Breast epithelium (tissue), 3 donors: ENCODE measurements around the gene KBTBD4.

Experiments used
- CTCF ChIP-seq, 3 donors: fragments of 450-650 bp; IDR thresholded peaks; one replicate each; pipeline ENCODE4 v1.5.1; 2016 to 2017; ENCODE audit warnings: antibody characterized with exemption in 3 of 3, mild to moderate bottlenecking in 3 of 3, moderate library complexity in 3 of 3
- POLR2A ChIP-seq: fragments of 450-650 bp; IDR thresholded peaks from one replicate; pipeline ENCODE4 v1.6.1; 2016; ENCODE audit warnings: antibody characterized with exemption, mild to moderate bottlenecking, moderate library complexity
- POLR2AphosphoS5 ChIP-seq, 3 donors: sonication (generic); formaldehyde crosslinking; IDR thresholded peaks; one replicate each; pipeline ENCODE4 v1.6.1; 2017; ENCODE audit warnings: antibody characterized with exemption in 3 of 3

DNA sequence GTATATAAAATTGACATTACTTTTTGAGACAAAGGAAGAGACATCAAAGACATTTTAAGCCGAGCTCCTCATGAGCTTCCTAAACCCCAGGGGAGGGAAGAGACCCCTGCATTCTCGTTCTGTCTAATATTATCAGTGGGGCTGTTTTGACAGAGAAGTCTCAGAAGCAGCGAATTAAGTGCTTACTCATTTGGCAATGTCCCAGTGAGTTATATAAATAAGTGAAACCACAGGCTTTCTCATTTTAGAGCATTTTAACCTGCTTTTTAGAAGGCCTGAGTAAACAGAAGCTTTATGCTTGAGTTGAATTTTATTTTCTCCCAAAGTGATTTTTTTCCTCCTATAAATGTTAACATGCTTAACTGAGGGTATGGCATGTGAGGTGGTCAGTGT, 38.6 kb upstream of the KBTBD4 start:
- TF ChIP-seq CTCF (IDR thresholded peaks at IDR 0.05) (no peak), POLR2A (no peak), POLR2AphosphoS5 (IDR thresholded peaks at IDR 0.05) (no peak)
